HG03064 (cell line): Measurements from ENCODE around the gene TSPAN33.
A peak's percentile ranks its signal among the peaks of the same experiment; 100 is the strongest.

Experiments used
- ATAC-seq: cut with Tn5 transposase; IDR thresholded peaks from one replicate; pipeline ENCODE4 v1.9.1; 2021; ENCODE audit warnings: low read depth; ENCODE audit not compliant: unreplicated experiment

The TSPAN33 gene

DNA sequence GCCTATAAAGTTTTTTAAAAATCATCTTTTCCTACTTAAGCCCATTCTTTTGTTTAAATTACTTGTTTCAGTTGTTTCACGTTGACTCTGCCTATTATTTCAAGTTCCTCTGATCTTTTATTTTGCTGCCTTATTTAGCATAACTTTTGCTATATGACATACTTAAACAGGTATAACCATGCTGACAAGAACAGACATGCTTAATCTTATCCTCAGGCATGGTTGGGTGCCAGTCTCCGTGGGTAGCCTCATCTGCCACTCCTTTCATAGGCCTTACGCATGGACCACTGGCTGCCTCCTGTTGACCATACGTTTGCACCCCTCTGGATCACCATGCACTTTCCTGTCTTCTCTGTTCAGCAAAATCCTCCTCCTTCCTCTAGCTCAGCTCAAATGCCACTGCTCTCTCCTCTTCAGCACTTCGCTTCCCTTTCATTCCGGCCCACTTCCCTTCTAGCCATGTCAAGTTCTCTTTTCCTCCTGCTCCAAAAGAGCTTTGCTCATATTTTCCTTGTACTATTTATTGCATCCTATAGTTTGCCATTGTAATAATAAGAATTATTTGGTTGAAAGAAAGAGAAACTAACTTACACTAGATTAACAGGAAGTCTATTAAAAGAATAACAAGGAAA is 10.0 kb upstream of the TSPAN33 start:
- ATAC-seq, result no peak

DNA sequence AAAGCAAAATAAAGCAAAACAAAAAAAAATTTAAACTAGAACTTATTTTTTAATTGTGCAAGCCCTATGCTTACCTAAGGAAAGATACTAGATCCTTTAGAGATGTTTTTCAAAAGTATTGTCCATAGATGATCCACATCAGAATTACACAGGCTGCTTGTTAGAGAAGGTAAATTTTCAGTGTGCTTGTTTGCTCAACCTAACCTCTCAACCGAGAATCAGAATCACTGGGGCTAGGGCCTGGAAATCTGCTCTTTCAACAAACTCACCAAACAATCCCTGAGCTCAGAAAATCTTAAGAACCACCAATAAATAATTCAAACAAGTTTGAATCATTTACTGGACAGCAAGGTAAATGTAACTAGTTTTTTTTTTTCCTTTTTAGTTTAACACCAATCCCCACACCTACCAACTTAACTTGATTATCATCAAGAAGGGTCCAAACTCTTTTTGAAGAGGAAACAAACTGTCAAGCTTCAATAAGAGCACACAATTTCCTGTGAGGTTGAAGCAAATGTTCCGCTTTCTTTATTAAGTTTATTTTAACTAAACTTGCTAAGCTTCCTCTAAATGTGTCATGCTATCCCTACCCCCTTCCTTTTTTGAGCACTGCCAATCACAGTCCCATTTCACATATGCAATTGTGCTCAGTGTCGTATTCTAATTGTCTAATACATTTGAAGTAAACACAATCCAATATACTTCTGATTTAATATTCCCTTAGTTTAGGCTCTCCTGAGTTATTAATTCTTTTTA is 7.4 kb upstream of the TSPAN33 start:
- no peak for ATAC-seq

DNA sequence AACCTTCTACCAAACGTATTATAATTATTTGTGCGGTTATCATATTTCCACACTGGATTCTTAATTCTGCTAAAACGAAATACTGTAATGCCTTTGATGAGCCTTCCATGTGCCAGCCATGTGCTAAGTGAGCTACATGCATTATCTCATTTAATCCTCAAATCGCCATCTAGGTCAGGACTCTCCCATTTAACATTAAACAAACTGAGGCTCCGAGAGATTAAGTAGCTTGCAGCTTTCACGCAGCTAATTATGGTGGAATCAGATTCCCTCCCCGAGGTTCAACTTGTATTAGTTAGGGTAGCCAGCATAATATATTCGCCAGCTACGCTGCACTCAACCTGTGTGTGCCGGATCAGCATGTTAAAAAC is 798 bp upstream of the TSPAN33 start:
- ATAC-seq, result no peak

DNA sequence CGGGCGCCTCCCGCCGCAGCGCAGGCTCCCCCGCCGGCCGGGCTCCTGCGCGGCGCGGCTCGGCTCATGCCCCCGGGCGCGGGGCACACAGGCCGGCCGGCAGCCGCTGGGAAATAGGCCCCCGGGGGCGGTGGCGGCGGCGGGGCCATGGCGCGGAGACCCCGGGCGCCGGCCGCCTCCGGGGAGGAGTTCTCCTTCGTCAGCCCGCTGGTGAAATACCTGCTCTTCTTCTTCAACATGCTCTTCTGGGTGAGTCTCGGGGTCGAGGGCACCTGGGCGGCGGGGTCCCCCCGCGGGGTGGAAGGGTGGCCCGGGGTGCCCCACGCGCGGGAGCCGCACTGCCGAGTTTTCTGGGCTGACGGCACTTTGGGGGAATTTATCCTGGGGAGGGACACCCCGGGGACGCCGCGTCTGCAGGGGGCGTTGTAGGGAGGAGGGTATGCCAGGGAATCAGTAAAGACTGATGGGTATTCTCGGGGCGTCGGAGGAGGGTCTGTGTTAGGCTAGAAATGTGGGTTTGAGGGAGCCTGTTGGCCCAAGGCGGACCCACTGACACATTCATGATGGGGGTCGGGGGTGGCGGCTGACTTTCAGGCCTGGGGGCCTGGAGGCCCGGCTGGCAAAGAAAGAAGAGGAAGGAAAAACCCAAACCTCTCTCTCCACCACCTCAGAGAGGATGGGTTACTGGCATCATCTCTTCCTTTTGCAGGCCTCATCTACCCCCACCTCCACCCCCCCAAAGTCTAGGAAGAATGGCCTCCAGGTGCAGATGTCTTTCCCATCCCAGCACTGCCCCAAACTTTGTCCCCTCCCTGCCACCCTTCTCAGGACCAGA is 544 bp downstream of the TSPAN33 start:
- peak; percentile 20 for ATAC-seq

DNA sequence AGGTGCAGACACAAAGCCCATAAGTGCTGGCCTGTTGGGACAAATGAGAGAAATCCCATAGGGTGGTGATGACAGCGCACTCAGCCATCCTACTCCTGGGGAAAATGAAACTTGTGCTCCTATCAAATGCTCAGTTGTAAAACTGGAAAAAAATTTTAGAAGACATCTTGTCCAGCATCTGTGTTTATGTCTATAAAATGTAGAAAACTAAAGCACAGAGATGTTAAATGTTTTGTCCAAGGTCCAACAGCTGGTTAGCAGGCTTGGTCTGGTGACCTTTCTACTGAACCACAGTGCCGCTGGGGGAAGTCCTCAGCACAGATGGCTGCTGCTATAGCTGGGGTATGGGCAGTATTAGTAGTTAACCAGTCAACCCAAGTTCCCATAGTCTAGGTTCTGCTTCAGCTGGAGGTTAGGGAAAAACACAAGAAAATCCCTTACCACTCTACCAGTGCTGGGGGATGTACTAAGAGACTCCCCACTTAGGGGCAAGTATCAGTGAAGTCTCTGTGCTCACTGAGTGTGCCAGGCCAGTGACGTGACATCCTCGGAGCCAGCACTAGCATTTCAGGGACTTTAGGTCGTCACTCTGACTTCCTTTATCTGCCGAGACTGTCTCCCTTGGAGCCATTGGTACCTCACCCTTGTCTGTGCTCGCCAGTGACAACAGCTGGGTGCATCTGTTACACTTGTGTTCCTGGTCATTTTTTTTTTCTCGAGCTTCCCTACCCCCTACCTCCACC is 1.9 kb downstream of the TSPAN33 start:
- ATAC-seq, result peak; percentile 71

DNA sequence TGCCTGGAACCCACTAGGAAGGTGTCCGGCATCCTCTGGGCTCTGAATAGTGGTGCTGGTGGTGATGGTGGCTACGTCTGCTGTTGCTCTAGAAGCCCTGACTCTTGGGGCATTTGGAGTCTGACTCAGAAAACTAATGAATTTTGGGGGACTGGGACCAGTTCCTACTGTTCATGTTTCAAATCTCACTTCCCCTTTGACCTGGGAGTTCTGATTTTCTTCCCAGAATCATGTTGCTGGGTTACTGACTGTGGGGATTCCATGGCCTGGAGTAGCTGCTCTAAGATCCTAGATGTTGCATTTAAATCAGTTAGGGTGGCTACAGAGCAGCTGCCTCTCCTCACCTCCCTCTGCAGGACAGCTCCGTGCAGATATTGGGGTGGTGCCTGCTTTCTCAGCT is 3.2 kb downstream of the TSPAN33 start:
- ATAC-seq, result no peak

DNA sequence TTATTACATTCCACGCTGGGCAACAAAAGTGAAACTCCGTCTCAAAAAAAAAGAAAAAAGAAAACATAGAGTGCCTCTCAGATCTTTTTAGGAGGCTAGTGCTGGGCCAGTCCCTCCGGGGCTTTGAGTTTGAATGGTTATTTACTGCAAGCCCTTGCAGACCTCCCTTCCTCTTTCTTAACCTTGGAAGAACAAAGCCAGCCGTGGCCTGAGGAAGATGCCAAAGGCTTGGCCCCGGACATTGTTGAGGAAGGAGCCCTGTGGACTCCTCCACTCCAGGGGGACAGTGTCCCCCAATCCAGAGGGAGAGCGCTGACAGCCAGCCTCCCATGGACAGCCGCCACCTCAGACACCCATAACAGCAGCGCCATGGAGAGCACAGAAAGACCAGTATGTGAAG is 5.0 kb downstream of the TSPAN33 start:
- ATAC-seq, result no peak

DNA sequence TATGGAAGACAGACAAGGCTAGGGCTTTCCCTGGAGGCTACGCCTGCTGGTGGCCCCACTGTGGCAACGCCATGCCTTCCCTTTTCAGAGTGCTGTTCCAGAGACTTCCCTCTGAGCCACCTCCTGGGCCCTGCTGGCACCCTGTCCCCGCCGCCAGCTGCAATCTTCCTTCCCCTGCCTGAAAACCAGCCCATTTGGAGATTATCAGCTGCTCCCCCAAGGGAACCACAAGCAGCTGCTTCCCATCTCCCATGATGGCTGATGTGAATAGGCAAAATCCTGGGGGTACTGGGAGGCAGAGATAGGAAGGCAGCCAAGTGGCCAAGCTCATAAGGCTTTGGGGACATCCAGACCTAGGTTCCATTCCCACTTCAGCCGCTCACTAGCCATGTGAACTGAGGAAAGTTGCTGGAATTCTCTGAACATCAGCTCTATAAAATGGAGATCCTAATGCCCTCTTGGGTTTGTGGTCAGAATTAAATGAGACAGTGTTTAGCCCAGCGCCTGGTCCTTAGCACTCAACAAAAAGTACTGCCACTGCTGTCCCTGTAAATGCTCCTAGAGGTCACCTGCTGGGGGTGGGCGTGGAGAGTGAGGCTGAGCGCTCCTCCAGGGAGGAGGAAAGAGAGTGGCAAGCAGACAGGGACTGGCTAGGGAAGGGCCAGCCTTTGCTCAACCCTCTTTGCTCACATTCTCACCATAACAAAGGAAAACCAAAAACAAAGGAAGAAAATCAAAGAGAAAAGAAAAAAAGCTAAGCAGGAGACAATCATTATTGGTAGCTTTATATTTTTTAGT is 5.9 kb downstream of the TSPAN33 start:
- ATAC-seq, result no peak

DNA sequence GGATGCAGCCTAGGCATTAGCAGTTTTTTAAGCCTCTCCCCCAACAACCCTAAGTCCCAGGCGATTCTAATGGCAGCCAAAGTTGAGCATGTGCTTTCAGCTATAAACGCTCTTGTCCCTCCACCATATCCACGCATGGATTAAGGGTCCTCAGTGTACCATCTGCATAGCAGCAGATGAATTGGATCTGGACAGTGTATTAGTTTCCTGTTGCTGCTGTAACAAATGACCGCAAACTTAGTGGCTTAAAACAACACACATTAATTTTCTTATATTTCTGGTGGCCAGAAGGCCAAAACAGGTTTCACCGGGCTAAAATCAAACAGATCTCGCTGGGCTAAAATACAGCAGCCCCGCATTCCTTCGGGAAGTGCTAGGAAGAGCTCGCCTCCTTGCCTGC is 13.1 kb downstream of the TSPAN33 start:
- ATAC-seq, result no peak

DNA sequence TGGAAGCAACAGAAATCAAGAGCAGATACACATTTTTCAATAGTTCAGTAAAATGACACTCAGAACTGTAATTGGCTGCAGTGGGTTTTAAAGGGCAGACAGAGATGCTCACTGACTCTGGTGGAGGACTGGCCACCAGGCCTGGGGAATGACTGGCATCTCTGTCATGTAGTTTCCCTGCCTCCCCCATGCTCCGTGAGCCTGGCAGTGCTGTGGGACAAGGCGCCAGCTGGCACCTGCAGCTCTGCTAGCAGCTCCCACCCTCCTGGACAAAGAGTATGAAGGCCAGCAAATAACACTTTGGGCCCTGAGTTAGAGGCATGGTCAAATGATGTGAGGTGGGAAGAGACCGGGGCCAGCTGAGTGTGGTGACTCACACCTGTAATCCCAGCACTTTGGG is 15.0 kb downstream of the TSPAN33 start:
- ATAC-seq, result no peak

DNA sequence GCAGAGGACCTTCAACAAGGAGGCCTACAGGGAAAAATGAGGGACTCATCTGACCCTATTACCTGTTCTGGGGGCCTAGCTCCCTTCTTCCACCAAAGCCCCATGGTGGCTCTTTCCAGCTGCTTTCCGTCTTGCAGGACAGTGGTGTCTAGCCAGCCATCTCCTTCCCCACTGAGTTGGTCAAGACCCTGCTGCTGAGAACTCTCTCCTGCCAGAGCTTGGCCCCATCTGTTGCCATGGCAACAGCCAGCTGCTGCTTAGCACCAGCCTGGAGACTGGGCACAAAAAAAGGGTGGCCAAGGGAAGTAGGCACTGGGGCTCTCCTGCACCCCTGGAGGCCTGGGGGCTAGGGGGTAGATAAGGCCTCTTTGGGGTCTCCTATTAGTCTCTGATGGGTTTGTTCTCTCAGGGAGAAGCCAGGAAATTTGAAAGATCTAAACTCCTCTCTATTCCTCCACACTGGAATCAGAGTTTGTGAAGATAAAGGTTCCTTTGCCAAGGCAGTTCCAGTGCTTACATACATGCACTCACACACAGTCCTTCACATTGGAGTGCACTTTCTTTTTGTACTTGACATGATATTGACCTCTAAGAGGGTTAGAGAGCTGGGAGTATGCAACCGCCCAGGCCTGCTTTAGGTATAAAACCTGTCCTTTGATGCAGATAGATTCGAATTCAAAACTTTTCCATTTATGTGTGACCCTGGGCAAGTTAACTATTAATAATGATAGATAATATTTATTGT is 15.8 kb downstream of the TSPAN33 start:
- no peak for ATAC-seq

DNA sequence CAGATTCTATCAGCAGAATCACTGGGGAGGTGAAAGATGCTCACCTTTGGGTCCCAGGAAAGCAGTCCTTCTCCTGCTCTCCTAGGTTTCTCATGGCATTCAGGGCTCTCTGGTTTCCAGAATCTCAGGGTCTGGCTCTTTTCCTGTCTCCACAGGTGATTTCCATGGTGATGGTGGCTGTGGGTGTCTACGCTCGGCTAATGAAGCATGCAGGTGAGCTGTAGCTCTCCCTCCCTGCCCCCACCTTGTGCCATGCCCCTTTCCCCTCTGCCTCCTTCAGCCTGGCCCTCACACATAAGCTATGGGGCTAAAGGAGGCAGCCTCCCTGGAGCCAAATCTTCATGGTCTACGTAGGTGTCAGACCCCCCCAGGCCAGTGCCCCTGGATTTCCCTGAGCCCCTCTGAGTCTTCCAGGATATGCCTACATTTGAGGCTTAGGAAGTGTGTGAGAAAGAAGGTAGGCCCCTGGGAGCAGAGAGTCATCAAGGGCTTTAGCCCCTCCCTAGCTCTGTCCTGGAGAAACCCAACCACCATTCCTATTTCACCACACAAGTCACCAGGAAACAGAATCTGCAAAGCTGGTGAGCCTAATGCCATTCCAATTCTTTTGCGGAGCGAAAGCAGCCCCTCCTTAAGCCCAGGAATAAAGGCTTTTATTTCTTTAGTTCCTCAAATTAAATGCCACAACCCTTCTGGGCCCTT is 17.2 kb downstream of the TSPAN33 start:
- no peak for ATAC-seq

DNA sequence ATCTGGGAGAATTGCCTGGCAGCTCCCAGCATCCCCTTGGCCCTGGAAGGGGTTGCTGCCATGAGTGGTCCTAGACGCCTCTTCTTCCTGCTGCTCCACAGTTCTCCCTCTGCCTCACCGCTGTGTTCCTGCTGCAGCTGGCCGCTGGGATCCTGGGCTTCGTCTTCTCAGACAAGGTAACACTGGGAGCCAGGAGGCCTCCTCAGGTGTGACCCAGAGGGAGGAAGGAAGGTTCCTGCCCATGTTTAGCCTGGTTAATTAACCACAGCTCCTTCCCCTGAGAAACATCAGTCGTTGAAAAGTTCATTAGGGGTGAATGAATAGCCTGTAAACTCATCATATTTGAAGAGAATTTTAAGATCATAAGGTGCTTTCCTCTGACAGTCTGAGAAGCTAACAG is 18.2 kb downstream of the TSPAN33 start:
- no peak for ATAC-seq

DNA sequence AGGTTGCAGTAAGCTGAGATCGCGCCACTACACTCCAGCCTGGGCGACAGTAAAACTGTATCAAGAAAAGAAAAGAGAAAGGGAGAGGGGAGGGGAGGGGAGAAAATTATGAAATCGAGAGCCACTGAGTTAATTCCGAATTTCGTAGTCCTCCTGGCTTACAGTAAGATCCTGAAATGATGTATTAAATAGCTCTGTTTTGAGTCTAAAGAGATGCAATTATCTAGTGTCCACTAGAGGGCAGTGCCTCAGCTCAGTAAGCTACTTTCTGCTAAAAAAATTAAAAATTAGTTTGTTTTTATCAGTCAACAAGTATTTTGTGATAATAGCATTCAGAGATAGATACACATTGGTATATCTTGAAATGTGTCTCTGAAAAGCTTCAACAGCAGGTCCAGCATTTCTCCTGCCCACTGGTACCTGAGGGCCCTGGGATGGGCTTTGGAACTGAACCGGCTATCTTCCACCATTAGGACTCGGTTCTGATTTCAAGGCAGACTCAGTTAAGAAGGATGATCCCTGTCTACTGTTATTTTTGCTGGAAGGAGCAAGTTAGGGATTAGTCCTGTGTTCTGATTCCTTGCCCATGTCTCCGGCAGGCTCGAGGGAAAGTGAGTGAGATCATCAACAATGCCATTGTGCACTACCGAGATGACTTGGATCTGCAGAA is 19.5 kb downstream of the TSPAN33 start:
- no peak for ATAC-seq

DNA sequence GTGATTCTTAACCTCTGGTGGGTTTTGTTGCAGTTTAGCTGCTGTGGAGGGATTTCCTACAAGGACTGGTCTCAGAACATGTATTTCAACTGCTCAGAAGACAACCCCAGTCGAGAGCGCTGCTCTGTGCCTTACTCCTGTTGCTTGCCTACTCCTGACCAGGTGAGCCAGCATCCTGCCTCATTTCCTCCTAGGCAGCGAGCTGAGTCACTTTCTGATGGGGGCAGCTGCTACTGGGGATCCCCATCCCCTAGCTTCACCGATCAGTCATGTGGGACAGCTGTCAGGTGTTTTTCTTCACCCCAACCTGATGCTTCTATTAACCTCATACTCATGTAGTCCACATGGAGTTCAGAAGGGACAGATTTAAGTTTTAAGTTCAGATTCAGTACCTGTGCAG is 22.2 kb downstream of the TSPAN33 start:
- peak; percentile 47 for ATAC-seq

DNA sequence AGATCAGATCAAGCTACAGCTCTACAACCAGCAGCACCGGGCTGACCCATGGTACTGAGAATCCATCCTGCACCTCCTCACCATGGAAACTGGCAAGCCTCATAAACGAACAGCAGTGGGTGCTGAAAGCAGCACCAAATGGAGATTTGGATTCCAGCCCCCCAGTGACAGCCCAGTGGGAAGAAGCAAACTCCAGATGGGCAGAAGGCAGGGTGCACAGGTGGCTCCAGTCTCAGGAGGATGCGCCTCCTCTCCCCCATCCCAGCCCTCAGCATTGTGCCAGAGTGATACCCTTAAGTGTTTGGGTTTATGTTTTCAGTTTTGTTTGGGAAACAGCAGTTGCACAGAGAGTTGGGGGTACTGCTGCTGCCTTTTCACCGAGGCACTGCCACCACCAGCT is 23.3 kb downstream of the TSPAN33 start:
- ATAC-seq, result no peak

DNA sequence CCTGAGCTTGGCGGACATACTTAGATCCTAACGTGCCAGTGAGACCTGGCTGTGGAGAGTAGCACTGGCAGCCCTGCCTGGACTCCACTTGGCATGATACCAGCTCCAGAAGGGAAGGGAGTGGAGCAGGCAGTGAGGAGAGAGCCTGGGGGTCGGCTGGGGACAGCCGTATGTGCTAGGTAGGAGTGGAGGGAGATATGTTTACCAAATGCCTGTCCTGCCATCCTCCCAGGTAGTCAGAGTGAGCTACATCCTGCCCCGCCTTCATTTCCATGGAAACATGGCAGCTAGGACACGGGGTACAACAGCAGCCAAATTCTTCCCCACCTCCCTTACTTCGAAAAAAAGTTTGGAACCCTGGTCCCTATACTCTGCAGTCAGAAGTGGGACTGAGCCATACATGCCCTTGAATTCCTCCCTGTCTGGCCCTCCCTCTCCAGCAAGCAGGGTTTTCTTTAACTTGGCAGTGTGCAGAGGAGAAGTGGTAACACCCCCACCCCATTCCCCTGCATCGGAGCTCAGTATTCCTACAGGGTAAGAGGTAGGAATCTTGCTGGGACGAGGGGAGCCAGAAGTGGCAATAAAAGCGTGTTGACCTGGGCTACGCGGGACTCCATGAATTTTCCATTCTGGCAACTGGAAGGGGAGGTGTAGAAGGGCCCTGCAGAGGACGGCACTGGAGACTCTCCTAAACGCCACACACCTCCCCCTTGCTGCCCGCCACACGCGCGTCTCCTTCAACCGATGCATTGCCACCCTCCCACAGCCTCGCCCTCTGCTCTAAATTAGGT is 23.9 kb downstream of the TSPAN33 start:
- no peak for ATAC-seq
